Parathyroid adenoma (tissue), 2 donors: ENCODE results near the gene PRPF19.

Experiments
- H2AFZ ChIP-seq: fragments of 300-600 bp; sonication (generic); one replicate; pipeline ENCODE4 v1.7.0; 2017; ENCODE audit warnings: antibody characterized with exemption, mild to moderate bottlenecking
- H3K27ac ChIP-seq: fragments of 300-600 bp; sonication (generic); one replicate; pipeline ENCODE4 v1.7.0; 2017
- H3K27me3 ChIP-seq: fragments of 300-600 bp; sonication (generic); one replicate; pipeline ENCODE4 v1.7.0; 2017; ENCODE audit warnings: low read length; ENCODE audit not compliant: control insufficient read depth, insufficient read depth
- H3K36me3 ChIP-seq: fragments of 300-600 bp; sonication (generic); one replicate; pipeline ENCODE4 v1.7.0; 2017; ENCODE audit warnings: low read length; ENCODE audit not compliant: control insufficient read depth, insufficient read depth
- H3K4me1 ChIP-seq: fragments of 300-600 bp; sonication (generic); one replicate; pipeline ENCODE4 v1.7.0; 2017; ENCODE audit warnings: control low read depth
- H3K4me2 ChIP-seq: fragments of 300-600 bp; sonication (generic); one replicate; pipeline ENCODE4 v1.7.0; 2017; ENCODE audit warnings: low read length
- H3K4me3 ChIP-seq: fragments of 300-600 bp; sonication (generic); one replicate; pipeline ENCODE4 v1.7.0; 2017; ENCODE audit warnings: low read depth, low read length
- H3K79me2 ChIP-seq: fragments of 300-600 bp; sonication (generic); one replicate; pipeline ENCODE4 v1.7.0; 2017; ENCODE audit warnings: control low read depth
- H3K9ac ChIP-seq: fragments of 300-600 bp; sonication (generic); one replicate; pipeline ENCODE4 v1.7.0; 2017; ENCODE audit warnings: mild to moderate bottlenecking
- H3K9me3 ChIP-seq: fragments of 300-600 bp; sonication (generic); one replicate; pipeline ENCODE4 v1.7.0; 2017; ENCODE audit warnings: low read length; ENCODE audit not compliant: control insufficient read depth
- TF ChIP-seq, protein P1 (sequence below): fragments of 300-600 bp; sonication (generic); IDR thresholded peaks from one replicate; pipeline ENCODE4 v1.7.0; 2017; ENCODE audit warnings: antibody characterized with exemption, mild to moderate bottlenecking
- donor health status: primary hyperparathyroidism.

The PRPF19 gene

DNA sequence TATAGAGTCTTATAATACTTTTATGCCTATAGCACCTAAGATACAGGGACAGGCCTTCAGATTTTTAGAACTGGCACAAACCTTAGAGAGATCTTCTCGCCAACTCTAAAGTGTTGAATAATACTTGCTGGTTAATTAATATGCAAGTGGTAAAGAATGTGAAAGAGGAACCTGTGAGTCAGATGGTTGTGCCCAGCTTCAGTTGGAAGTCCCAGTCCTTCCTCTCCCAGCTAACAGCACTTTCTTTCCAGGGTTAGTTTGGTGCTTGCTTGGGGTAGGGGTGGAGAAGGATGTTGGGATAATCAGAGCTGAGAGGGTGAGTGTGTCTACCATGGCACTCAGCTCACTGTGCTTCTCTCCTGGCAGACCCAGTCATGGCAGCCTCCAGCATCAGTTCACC is 12.9 kb upstream of the PRPF19 start:
- H3K36me3 ChIP-seq, result no peaks in the 10 kb centered on the region
- no peak overlapping the region for H3K4me3 ChIP-seq
- no peak overlapping the region for H3K27ac ChIP-seq
- H2AFZ ChIP-seq, result no peak overlapping the region
- H3K27me3 ChIP-seq, result no peaks in the 10 kb centered on the region
- no peak overlapping the region for H3K9ac ChIP-seq
- H3K9me3 ChIP-seq, result no peaks in the 10 kb centered on the region
- H3K4me2 ChIP-seq, result no peak overlapping the region
- peaks cover 4% of the 10 kb centered on the region for H3K4me1 ChIP-seq
- no peaks in the 10 kb centered on the region for H3K79me2 ChIP-seq
- TF ChIP-seq, protein P1, sequence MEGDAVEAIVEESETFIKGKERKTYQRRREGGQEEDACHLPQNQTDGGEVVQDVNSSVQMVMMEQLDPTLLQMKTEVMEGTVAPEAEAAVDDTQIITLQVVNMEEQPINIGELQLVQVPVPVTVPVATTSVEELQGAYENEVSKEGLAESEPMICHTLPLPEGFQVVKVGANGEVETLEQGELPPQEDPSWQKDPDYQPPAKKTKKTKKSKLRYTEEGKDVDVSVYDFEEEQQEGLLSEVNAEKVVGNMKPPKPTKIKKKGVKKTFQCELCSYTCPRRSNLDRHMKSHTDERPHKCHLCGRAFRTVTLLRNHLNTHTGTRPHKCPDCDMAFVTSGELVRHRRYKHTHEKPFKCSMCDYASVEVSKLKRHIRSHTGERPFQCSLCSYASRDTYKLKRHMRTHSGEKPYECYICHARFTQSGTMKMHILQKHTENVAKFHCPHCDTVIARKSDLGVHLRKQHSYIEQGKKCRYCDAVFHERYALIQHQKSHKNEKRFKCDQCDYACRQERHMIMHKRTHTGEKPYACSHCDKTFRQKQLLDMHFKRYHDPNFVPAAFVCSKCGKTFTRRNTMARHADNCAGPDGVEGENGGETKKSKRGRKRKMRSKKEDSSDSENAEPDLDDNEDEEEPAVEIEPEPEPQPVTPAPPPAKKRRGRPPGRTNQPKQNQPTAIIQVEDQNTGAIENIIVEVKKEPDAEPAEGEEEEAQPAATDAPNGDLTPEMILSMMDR, result no peak

DNA sequence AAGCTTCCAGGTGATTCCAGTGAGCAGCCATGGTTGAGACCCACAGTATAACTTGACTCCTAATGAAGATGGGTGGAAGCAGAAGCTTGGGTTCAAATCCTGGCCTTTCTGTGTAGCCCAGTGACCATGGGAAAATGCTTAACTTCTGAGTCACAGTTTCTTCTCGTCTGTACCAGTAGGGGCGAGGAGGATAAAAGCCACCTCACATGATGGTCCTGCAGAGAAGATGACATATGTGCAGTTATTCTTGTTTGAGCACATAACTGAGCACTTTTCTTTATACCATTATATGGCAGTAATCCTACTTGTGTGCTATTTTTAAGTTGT is 12.5 kb upstream of the PRPF19 start:
- Histone ChIP-seq H2AFZ (no peak overlapping the region), H3K4me2 (no peak overlapping the region), H3K9me3 (no peaks in the 10 kb centered on the region), H3K27ac (no peak overlapping the region), H3K79me2 (no peaks in the 10 kb centered on the region), H3K9ac (no peak overlapping the region), H3K36me3 (no peaks in the 10 kb centered on the region), H3K27me3 (no peaks in the 10 kb centered on the region), H3K4me3 (no peak overlapping the region), H3K4me1 (peaks cover 4% of the 10 kb centered on the region)
- TF ChIP-seq, protein P1, result no peak

DNA sequence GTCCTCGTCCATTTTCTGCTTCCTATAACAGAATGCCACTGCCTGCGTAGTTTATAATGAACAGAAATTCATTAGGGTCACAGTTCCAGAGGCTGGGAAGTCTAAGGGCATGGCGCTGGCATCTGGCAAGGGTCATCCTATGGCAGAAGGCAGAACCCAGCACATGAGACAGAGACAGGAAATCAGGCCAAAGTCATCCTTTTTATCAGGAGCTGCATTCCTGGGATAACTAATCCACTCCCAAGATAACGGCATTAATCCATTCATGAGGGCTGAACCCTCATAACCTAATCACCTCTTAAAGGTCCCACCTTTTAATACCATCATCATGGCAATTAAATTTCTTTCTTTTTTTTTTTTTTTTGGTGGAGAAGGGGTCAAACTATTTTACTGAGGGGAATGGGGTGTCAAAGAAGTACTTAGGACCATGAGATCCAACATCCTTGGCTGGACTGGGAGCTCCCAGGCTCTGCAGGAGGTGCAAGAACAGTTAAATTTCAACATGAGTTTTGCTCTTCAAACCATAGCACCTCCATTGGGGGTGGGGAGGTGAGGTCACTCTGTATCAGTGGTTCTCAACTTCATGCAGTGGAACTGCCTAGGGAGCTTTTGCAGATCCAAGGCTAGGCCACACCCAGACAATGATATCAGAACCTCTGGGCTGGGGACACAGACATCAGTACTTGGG is 12.0 kb upstream of the PRPF19 start:
- Histone ChIP-seq H2AFZ (no peak overlapping the region), H3K79me2 (no peaks in the 10 kb centered on the region), H3K9me3 (no peaks in the 10 kb centered on the region), H3K4me3 (no peak overlapping the region), H3K9ac (no peak overlapping the region), H3K4me1 (peaks cover 5% of the 10 kb centered on the region), H3K4me2 (no peak overlapping the region), H3K27me3 (no peaks in the 10 kb centered on the region), H3K36me3 (no peaks in the 10 kb centered on the region), H3K27ac (no peak overlapping the region)
- TF ChIP-seq, protein P1, result no peak

DNA sequence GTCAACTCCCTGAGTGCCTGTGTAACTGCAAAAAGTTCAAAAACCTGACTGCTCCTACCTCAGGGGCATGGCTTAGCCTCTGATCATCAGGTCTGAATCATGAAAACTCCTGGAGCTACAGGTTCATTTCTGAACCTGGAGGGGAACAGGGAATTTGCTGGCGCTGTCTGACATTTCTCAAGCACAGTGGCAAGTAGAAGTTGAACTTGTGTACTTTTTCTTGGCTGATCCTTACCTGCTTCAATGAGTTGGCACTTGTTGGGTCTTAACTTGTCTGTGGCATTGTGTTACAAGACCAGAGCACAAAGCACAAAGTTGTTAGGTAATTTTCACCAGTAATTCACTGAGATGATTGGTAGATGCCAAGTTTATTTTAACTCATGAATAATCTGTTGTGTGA is 10.9 kb upstream of the PRPF19 start:
- no peaks in the 10 kb centered on the region for H3K27me3 ChIP-seq
- no peaks in the 10 kb centered on the region for H3K36me3 ChIP-seq
- peaks cover 13% of the 10 kb centered on the region for H3K4me1 ChIP-seq
- TF ChIP-seq, protein P1, result no peak
- peaks cover 3% of the 10 kb centered on the region for H3K79me2 ChIP-seq
- H3K9me3 ChIP-seq, result no peaks in the 10 kb centered on the region
- H2AFZ ChIP-seq, result no peak overlapping the region
- no peak overlapping the region for H3K4me2 ChIP-seq
- H3K4me3 ChIP-seq, result no peak overlapping the region
- H3K27ac ChIP-seq, result no peak overlapping the region
- H3K9ac ChIP-seq, result no peak overlapping the region

DNA sequence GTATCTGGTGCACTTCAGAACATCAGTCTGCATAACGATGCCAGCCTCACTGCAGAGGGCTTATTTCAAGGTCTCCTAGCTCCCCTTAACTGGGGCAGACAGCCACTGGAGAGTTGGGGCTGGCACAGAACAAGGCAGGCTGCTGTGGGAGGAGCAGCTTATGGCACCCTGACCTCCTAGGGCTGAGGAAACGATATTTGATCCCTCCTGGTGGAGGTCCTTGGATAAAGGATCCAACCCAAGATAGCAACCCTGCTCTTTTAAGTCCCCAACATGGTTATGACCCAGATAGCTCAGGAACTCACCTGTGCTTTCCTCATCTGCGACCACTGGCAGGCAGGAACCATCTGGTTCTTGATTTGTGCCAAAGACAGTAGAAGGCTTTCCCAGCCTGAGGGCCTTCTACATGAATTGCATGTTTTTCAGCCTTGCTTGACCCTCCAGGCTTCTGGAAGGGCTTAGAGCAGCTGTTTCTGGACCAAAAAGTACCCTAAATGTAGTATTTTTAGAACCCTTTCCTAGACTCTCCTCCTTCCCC is 10.4 kb upstream of the PRPF19 start:
- TF ChIP-seq, protein P1, result no peak
- no peaks in the 10 kb centered on the region for H3K27me3 ChIP-seq
- H3K9me3 ChIP-seq, result no peaks in the 10 kb centered on the region
- H3K4me2 ChIP-seq, result no peak overlapping the region
- no peaks in the 10 kb centered on the region for H3K36me3 ChIP-seq
- peaks cover 13% of the 10 kb centered on the region for H3K4me1 ChIP-seq
- H3K27ac ChIP-seq, result no peak overlapping the region
- H2AFZ ChIP-seq, result no peak overlapping the region
- H3K9ac ChIP-seq, result no peak overlapping the region
- H3K79me2 ChIP-seq, result peaks cover 3% of the 10 kb centered on the region
- no peak overlapping the region for H3K4me3 ChIP-seq
